ENCODE measurements around the gene ZNF41. TPM values are rescaled to one million over a fixed set of nuclear protein-coding genes. Genes with fewer than 3 reads are reported as not detected.

Gene ZNF41
- total RNA-seq, 1 donor from 2014 or later: 4.9 TPM

DNA sequence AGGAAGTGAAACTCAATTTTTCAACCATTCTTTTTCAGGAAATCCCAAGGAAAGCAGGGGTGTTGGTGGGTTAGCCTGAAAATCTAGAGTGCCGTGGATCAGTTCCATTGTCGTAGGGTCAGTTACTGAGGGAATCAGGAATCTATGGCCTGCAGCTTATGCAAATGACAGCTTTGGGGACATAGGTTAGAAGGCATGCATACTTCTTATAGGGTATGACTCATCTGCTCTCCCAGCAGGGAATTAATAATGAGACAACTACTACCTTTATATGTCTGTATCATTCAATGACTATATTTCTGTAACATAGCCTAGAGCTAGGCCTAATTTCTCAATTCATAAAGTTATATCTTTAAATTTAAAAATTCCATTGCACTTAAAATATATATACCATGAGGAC lies 36.6 kb downstream of the ZNF41 start:
- TF ChIP-seq POLR2A (IDR thresholded peaks at IDR 0.05): no peak
- TF ChIP-seq, protein P1, sequence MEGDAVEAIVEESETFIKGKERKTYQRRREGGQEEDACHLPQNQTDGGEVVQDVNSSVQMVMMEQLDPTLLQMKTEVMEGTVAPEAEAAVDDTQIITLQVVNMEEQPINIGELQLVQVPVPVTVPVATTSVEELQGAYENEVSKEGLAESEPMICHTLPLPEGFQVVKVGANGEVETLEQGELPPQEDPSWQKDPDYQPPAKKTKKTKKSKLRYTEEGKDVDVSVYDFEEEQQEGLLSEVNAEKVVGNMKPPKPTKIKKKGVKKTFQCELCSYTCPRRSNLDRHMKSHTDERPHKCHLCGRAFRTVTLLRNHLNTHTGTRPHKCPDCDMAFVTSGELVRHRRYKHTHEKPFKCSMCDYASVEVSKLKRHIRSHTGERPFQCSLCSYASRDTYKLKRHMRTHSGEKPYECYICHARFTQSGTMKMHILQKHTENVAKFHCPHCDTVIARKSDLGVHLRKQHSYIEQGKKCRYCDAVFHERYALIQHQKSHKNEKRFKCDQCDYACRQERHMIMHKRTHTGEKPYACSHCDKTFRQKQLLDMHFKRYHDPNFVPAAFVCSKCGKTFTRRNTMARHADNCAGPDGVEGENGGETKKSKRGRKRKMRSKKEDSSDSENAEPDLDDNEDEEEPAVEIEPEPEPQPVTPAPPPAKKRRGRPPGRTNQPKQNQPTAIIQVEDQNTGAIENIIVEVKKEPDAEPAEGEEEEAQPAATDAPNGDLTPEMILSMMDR (IDR thresholded peaks at IDR 0.05): no peak
- TF ChIP-seq POLR2AphosphoS5 (IDR thresholded peaks at IDR 0.05; ENCODE audit: insufficient read depth in 1 of 2, low read depth in 1 of 2): no peak
- peaks cover 17% of the 10 kb centered on the region for H3K9me3 ChIP-seq
- no peaks in the 10 kb centered on the region for H3K27me3 ChIP-seq
- H3K4me1 ChIP-seq: no peaks in the 10 kb centered on the region
- DNase-seq (ENCODE audit: extremely low spot score in 2 of 2): no peak
- no peak overlapping the region for H3K27ac ChIP-seq
- H3K36me3 ChIP-seq: peaks cover 0 to 23% of the 10 kb centered on the region in 2 donors
- intact Hi-C loops (cut with DNase I): no loop called here
- no peak overlapping the region for H3K4me3 ChIP-seq

DNA sequence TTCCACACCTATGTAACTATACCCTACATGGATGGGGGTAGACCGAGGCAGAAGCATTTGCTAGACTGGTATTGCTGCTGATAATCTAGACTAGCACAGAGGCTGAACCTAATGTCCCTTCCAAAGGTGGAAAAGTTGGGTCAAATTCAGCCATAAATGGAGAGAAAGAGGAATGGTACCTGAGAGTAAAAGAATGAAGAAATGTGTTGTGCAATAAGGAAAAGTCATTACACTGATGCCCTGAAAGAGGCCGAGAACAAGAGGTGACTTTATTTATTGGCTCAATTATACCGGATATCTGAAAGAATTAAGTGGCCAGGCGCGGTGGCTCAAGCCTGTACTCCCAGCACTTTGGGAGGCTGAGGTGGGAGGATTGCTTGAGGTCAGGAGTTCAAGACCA lies 52.1 kb downstream of the ZNF41 start:
- intact Hi-C loops (cut with DNase I): no loop called here
- Histone ChIP-seq H3K9me3 (no peaks in the 10 kb centered on the region), H3K4me3 (no peak overlapping the region)

DNA sequence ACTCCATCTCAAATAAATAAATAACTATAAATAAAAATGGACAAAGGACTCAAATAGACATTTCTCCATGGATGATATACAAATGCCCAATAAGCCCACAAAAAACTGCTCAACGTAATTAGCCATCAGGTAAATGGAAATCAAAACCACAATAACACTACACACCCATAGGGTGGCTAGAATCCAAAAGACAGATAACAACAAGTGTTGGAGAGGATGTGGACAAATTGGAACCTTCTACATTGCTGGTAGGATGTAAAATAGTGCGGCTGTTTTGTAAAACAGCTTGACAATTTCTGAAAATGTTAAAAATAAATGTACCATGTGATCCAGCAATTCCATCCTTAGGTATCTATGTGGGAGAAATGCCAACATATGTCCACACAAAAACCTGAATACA lies 60.6 kb downstream of the ZNF41 start:
- no peaks in the 10 kb centered on the region for H3K9me3 ChIP-seq
- no peak for DNase-seq (ENCODE audit: extremely low spot score in 2 of 2)
- no peaks in the 10 kb centered on the region for H3K4me1 ChIP-seq

More for the DNA sequence above, 52.1 kb downstream of the ZNF41 start:
- no peaks in the 10 kb centered on the region for H3K4me1 ChIP-seq
- H3K36me3 ChIP-seq: no peaks in the 10 kb centered on the region
- H3K27me3 ChIP-seq: no peaks in the 10 kb centered on the region
- no peak for TF ChIP-seq POLR2A (IDR thresholded peaks at IDR 0.05)
- no peak for TF ChIP-seq POLR2AphosphoS5 (IDR thresholded peaks at IDR 0.05; ENCODE audit: insufficient read depth in 1 of 2, low read depth in 1 of 2)
- TF ChIP-seq, protein P1 (IDR thresholded peaks at IDR 0.05): no peak
- no peak for DNase-seq (ENCODE audit: extremely low spot score in 2 of 2)
- H3K27ac ChIP-seq: no peak overlapping the region

DNA sequence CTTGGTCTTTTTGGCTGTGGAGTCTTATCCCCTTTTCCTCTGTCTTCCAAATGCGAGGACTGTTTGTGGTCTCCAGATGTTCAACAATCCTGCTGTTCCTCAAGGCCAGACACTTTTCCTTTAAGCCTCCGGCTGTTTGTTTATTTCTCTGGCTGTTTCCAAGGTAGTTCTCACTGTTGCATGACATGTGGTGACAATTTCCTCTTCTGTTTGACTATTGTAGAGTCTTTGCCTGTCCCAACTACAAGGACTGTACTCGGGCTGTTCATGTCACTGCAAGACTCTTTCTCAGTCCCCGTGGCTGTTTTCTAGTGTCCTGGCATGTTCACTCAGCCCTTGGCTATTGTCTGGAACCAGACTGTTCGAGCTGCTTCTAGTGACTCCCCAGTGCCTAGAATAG lies 62.1 kb downstream of the ZNF41 start:
- Histone ChIP-seq H3K27me3 (no peaks in the 10 kb centered on the region), H3K27ac (no peak overlapping the region), H3K4me1 (no peaks in the 10 kb centered on the region), H3K36me3 (no peaks in the 10 kb centered on the region), H3K9me3 (no peaks in the 10 kb centered on the region), H3K4me3 (no peak overlapping the region)
- TF ChIP-seq POLR2A (IDR thresholded peaks at IDR 0.05) (no peak), POLR2AphosphoS5 (IDR thresholded peaks at IDR 0.05; ENCODE audit: insufficient read depth in 1 of 2, low read depth in 1 of 2) (no peak)
- TF ChIP-seq, protein P1 (IDR thresholded peaks at IDR 0.05): no peak
- intact Hi-C loops (cut with DNase I): no loop called here
- DNase-seq (ENCODE audit: extremely low spot score in 2 of 2): no peak

More for the DNA sequence above, 60.6 kb downstream of the ZNF41 start:
- Histone ChIP-seq H3K27ac (no peak overlapping the region), H3K4me3 (no peak overlapping the region), H3K27me3 (no peaks in the 10 kb centered on the region), H3K36me3 (no peaks in the 10 kb centered on the region)
- no peak for TF ChIP-seq POLR2A (IDR thresholded peaks at IDR 0.05)
- TF ChIP-seq POLR2AphosphoS5 (IDR thresholded peaks at IDR 0.05; ENCODE audit: insufficient read depth in 1 of 2, low read depth in 1 of 2): no peak
- TF ChIP-seq, protein P1 (IDR thresholded peaks at IDR 0.05): no peak
- intact Hi-C loops (cut with DNase I): no loop called here

DNA sequence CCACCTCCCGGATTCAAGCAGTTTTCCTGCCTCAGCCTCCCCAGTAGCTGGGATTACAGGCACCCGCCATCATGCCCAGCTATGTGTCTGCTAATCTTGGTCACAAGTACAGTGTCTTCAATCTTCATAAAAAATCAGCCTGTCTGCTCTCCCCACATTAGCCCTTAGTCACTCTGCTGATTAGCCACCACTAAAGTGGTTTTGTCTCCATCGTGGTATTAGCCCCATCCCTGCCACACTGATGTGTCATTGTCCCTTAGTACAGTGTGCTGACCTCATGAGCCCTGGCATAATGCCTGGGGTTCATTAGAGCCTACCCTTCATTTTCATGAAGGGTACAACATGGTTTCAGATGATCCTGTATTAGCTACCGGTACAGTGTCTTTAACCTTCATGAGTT lies 62.8 kb downstream of the ZNF41 start:
- no peaks in the 10 kb centered on the region for H3K36me3 ChIP-seq
- TF ChIP-seq POLR2A (IDR thresholded peaks at IDR 0.05) (no peak), POLR2AphosphoS5 (IDR thresholded peaks at IDR 0.05; ENCODE audit: insufficient read depth in 1 of 2, low read depth in 1 of 2) (no peak)
- TF ChIP-seq, protein P1 (IDR thresholded peaks at IDR 0.05): no peak

More for the DNA sequence above, 62.8 kb downstream of the ZNF41 start:
- no peak overlapping the region for H3K4me3 ChIP-seq
- H3K9me3 ChIP-seq: no peaks in the 10 kb centered on the region
- no peak overlapping the region for H3K27ac ChIP-seq
- no peaks in the 10 kb centered on the region for H3K4me1 ChIP-seq
- no peak for DNase-seq (ENCODE audit: extremely low spot score in 2 of 2)
- intact Hi-C loops (cut with DNase I): no loop called here
- no peaks in the 10 kb centered on the region for H3K27me3 ChIP-seq

Data from vagina (tissue), 2 donors.